KBM-7 (cell line): ENCODE data around the gene POLD2.

Experiments used
- DNase-seq: peaks from one replicate; pipeline ENCODE4 v3.0.0-alpha.2; 2015
- in situ Hi-C: fragments of 300-500 bp; cut with MboI; formaldehyde crosslinking; loops from 2 replicates; pipeline ENCODE4 v1.14.3; 2020; ENCODE audit warnings: low sequenced_read_pairs, low pct_unique_long_range_greater_than_20kb, mixed read lengths

Gene POLD2

DNA sequence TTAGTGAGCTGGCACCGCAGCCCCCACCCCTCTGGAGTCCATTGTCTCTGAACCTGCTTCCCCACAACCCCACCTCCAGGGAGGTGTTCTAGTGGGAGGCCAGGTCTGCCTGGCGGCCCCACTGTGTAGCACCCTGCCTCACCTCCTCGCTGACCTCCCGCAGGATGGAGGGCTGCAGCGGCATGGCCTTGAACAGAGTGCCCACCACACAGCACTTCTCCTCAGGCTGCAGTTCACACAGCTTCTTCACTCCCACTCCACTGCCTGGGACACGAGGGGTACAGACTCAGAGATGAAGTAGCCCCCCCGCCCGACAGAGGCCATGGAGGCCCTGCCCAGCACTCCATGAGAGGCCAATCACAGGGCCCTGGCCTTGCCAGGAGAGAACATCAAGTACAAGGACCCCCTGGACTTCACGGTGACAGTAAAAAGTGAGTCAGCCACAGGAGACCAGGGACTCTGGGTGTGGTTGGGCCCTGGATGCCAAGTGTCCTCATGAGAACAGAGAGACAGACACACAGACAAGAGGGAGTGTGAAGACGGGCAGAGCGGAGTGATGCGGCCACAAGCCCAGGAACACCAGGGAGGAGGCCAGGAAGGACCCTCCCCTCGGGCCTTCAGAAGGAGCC, 5.4 kb downstream of the POLD2 start:
- in situ Hi-C loops: no loop called here
- DNase-seq: no peak

DNA sequence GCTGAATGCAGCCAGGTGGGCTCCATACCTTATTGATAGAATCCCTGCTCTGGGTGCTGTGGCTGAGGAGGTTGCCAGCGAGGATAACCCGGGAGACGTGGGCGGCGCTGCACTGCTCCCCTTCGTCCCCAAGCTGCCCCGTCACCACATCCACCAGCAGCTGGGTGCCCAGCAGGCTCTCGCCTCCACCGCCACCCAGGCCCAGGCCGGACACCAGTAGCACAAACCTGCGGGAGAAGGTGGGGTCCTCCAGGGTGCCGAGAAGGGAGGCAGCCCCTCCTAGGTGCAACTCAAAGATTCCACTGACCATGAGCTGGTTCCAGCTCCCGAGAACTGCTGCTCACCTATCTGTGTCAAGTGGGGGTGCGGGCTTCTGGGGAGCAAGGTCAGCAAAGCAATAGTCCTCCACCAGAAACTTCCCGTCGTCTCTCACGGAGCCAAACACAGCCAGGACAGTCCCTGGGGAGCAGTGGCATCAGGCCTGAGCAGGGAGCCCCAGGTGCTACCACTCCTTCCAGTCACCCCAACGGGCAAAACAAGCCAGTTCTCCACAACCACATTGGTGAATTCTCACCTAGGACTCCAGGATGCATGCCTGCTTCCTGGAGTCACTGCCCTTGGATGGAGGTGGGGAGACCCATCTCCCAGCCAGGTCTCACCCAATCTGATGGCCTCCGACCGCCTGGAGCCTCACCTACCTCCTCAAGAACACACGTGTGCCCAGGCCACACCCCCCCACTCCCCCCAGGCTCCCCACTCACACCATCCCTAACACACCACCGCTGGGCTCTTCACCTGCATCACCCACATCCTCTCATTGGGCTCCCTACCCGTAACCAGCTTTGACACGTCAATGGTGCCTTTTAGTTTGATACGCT, 6.3 kb downstream of the POLD2 start:
- no peak for DNase-seq
- in situ Hi-C loops: no loop called here

DNA sequence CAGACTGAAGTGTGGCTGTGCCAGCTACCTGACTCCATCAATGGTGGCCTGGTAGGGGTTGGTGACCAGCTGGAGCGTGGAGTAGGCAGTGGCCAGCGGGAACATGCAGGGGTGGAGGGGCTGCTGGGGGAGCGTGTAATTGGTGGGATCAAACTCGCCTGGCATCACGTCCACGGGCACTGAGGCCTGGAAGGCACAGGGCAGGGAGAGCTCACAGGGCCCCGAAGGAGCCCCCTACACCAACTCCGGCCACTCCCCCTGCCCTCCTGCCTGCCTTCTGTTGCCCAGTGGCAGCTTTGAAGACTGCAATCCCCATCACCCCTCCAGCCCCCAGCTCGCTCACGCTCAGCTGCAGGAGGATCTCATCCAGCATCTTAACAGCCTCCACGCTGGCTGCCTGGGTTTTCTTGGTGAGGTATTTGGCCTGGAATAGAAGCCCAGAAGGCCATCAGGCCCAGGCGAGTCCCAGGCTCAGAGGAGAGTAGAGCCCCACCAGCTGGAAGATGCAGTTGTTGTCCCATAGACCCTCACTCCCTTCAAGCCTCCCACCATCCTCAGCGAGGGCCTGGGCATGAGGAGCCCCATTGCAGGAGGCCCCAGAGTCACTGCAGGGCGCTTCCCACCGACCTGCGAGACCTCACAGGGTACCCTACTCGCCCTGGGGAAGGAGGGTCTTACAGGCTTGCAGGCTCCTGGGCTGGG, 7.1 kb downstream of the POLD2 start:
- no peak for DNase-seq
- in situ Hi-C loops: no loop called here

DNA sequence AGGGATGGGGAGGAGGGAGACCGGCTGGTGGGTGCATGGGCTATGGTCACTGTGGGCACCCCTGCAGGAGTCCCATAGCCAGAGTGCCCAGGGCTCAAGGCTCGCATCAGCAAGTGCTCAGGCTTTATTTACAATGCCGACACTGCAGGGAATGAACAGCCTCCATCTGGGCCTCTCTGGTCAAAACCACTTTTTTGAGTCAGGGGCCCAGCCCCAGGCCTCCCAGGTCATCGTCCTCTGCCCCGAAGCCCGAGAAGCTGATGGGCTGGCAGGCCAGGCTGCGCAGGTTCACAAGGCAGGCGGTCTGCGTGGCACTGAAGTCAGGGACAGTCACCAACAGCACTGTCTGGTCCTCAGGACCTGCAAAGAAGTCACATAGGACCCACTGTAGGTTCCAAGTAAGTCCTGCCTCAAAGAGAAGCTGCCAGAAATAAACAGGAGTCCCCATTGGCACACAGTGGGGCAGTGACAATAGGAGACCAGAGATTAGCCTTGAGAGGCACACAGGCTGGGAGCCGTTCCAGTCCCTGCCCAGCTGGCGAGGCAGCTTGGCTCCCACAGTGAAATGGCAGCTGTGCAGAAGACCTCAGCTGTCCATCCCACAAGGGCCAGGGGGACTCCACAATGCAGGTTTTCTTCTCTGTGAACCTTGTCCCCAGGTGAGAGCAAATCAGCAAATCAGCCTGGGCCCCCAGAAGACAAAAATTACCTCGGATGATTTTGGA, 8.6 kb downstream of the POLD2 start:
- no peak for DNase-seq
- in situ Hi-C loops: no loop called here

DNA sequence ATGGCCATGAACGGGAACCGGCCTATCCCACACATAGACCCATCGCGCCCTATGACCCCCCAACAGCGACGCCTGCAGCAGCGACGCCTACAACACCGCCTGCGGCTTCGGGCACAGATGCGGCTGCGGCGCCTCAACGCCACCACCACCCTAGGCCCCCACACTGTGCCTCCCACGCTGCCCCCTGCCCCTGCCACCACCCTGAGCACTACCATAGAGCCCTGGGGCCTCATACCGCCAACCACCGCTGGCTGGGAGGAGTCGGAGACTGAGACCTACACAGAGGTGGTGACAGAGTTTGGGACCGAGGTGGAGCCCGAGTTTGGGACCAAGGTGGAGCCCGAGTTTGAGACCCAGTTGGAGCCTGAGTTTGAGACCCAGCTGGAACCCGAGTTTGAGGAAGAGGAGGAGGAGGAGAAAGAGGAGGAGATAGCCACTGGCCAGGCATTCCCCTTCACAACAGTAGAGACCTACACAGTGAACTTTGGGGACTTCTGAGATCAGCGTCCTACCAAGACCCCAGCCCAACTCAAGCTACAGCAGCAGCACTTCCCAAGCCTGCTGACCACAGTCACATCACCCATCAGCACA, 9.5 kb downstream of the POLD2 start:
- DNase-seq: no peak
- in situ Hi-C loops: no loop called here

DNA sequence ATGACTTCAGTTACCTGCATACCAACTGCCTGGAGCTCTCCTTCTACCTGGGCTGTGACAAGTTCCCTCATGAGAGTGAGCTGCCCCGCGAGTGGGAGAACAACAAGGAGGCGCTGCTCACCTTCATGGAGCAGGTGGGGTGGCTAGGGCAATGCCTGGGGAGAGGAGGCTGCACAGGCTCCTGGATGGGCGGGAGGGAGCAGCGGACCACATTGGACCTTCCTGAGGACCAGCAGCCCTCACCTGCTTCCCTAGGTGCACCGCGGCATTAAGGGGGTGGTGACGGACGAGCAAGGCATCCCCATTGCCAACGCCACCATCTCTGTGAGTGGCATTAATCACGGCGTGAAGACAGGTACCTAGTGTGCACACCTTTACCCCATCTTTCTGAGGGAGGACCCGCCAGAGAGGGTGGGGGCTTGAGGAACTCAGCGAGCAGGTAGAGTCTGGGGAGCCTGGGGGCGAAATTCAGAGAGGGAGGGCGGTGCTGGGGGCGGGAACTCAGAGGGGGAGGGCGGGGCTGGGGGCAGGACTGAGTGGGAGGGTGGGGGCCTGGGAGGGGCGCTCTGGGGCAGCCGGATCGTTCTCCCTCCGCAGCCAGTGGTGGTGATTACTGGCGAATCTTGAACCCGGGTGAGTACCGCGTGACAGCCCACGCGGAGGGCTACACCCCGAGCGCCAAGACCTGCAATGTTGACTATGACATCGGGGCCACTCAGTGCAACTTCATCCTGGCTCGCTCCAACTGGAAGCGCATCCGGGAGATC, 10.2 kb downstream of the POLD2 start:
- in situ Hi-C loops: no loop called here
- DNase-seq: no peak

DNA sequence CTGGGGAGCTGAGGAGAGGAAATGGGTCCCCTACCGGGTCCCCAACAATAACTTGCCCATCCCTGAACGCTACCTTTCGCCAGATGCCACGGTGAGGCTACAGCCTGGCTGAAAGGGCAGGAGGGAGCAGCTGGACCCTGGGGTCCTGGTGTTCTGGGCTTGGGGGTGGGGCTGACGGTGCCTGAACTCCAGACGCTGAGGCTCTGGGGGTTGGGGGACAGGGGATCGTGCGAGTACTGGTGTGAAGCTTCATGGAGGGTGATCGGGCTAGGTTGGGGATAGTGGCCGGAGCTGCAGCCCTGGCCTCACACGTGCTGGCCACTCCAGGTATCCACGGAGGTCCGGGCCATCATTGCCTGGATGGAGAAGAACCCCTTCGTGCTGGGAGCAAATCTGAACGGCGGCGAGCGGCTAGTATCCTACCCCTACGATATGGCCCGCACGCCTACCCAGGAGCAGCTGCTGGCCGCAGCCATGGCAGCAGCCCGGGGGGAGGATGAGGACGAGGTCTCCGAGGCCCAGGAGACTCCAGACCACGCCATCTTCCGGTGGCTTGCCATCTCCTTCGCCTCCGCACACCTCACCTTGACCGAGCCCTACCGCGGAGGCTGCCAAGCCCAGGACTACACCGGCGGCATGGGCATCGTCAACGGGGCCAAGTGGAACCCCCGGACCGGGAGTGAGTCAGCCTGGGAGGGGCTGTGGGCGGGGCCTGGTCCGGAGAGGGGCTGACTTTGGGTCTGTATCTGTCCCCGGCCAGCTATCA, 10.9 kb downstream of the POLD2 start:
- DNase-seq: no peak
- in situ Hi-C loops: no loop called here

DNA sequence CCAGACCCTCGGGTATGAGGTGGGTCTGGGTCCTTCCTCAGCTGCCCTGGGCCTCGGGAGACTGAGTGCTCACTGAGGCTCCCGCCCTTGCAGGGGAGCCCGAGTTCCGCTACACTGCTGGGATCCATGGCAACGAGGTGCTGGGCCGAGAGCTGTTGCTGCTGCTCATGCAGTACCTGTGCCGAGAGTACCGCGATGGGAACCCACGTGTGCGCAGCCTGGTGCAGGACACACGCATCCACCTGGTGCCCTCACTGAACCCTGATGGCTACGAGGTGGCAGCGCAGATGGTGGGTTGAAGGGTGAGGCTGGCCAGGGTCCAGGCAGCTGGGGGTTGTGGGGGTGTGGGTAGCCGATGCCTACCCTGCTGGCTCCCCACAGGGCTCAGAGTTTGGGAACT, 11.6 kb downstream of the POLD2 start:
- no peak for DNase-seq
- in situ Hi-C loops: no loop called here

DNA sequence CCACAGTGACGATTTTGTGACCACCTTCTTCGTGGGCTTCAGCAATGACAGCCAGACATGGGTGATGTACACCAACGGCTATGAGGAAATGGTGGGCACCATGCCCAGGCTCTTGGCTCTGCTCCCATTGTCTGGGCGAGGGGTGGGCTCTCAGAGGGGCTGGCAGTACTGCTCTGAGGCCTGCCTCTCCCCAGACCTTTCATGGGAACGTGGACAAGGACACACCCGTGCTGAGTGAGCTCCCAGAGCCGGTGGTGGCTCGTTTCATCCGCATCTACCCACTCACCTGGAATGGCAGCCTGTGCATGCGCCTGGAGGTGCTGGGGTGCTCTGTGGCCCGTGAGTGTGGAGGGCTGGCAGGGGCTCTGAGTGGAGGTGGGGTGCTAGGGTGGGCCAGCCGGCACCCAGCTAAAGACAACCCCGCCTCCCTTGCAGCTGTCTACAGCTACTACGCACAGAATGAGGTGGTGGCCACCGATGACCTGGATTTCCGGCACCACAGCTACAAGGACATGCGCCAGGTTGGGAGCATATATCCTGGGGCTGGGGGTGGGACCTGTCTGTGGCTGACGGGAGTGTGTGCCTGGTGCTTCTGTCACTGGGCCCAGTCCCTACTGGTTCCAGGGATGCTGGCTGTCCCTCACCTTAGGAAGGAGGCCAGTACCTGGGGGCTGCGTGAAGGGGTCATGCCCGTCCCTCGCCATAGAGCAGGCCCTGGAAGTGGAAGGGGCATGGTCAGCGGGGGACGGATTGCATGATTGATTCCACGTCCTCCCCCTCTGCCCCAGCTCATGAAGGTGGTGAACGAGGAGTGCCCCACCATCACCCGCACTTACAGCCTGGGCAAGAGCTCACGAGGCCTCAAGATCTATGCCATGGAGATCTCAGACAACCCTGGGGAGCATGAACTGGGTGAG, 12.4 kb downstream of the POLD2 start:
- in situ Hi-C loops: no loop called here
- no peak for DNase-seq

DNA sequence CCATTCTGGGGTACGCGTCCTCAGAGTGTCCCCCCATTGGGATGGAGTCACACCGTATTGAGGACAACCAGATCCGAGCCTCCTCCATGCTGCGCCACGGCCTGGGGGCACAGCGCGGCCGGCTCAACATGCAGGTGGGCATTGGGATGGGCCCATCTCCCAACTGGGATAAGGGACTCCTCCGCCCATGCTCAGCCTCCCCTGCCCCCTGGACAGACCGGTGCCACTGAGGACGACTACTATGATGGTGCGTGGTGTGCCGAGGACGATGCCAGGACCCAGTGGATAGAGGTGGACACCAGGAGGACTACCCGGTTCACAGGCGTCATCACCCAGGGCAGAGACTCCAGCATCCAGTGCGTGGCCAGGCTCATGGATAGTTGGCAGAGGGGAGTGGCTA, 13.4 kb downstream of the POLD2 start:
- in situ Hi-C loops: no loop called here

DNA sequence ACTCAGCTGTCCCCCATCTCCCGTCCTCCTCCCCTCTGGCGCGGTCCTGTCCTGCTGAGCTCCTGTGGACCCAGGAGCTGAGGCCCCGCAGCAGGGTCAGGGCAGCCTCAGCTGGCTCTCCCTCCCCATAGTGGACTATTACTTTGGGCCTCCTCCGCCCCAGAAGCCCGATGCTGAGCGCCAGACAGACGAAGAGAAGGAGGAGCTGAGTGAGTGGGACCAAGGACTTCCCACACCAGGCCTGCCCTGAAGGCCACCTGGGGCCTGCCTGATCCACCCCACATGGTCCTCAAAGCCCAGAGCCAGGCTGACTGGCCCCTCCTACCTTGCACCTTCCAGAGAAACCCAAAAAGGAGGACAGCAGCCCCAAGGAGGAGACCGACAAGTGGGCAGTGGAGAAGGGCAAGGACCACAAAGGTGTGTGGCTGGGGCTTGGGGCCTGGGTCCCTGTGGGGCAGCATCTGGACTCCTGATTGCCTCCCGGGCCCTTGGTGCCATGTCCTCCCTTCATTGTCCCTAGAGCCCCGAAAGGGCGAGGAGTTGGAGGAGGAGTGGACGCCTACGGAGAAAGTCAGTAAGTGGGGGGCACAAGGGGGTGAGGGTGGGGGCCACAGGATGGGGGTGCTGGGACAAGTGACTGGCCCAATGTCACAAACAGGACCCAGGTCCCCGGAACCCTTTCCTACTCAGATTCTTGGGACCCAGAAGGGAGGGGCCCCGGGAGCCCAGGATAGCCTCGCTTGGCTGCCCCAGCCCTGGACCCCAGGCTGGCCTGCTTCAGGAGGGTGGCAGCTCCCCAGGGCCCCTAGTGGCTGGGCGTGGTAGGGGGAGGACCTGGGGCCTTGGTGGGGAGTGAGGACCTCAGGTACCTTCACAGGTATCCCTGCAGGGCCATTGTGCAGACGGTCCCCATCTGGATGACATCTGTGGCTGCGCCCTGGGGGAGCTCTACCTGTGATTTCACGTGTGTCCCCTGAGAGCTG, 14.3 kb downstream of the POLD2 start:
- DNase-seq: no peak
- in situ Hi-C loops: no loop called here

More for the DNA sequence above, 13.4 kb downstream of the POLD2 start:
- no peak for DNase-seq

DNA sequence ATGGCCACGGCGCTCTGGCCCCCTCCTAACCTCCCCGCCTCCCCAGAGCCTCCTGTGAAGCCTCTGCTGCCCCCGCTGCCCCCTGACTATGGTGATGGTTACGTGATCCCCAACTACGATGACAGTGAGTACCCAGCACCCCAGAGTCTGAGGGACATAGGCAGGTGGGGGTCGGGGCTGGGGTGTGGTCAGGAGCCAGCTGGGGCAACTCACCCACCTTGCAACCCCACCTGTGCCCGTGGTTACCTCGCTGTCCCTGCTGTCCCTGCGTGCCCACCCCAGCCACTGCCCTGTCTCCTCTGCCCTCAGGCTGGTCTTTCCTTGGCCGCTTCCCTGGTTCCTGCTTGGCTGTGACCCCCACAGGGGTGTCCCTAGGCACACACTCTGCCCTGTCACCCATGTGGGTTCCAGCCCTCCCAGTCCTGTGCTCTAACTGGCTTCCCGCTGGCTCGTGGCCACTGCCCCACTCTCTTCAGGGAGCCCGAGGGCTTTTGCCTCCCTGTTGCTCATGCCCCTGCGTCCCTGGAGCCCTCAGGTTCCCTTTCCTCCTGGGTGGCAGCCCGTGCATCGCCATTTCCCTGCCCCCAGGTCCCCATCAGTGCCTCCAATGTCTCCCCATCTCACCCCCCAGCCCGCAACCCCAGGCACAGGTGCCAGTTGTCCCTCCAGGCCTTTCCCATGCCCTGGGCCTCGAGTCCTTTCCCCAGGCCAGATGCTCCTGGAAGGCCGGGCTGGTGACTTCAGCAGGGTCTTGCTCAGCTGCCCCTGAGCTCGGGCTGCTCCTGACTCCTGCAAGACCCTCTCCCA, 15.2 kb downstream of the POLD2 start:
- in situ Hi-C loops: no loop called here
- no peak for DNase-seq

DNA sequence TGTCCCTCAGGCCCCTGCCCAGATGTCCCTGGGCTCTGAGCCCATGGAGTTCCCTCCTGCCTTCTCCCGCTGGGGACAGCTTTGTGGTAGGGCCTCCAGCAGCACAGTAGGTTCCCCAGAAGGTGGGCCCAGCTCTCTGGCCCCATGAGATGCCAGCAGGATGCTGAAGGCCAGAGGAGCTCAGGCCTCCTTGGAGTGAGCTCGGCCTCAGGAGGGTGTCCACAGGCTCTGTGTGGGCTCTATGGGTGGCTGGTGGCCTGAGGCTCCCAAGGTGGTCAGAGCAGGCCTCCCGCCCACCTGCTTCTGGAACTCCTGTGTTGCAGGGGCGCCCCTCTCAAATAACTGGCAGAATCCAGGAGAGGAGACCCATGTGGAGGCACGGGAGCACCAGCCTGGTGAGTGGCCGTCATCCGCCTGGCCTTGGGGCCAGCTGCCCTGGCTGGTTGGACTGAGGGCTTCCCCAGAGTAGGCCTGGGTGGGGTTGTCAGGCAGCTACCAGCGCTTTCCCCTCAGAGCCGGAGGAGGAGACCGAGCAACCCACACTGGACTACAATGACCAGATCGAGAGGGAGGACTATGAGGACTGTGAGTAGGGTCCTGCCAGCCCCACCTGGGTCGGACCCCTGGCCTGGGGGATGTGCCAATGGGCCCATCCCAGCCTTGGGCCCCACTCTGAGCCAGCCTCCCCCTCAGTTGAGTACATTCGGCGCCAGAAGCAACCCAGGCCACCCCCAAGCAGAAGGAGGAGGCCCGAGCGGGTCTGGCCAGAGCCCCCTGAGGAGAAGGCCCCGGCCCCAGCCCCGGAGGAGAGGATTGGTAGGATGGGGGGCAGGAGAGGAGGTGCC, 16.0 kb downstream of the POLD2 start:
- in situ Hi-C loops: no loop called here

More for the DNA sequence above, 16.0 kb downstream of the POLD2 start:
- DNase-seq: no peak
